Gastrocnemius medialis (tissue), 4 donors: ENCODE results near the gene COPG1.

ENCODE experiments used
- POLR2A ChIP-seq, 2 donors: fragments of 450-650 bp; IDR thresholded peaks; one replicate each; pipeline ENCODE4 v1.6.1; 2017; ENCODE audit warnings: antibody characterized with exemption in 2 of 2, mild to moderate bottlenecking in 2 of 2, moderate library complexity in 2 of 2
- TF ChIP-seq, protein P1 (sequence below), 5 experiments: fragments of 450-650 bp in 3 of 5; fragments of 200-600 bp in 2 of 5; sonication (generic) in 2 of 5; IDR thresholded peaks in 4 of 5; conservative IDR thresholded peaks in 1 of 5; 1 replicate in 4 of 5; 2 replicates in 1 of 5; pipeline ENCODE4 v1.5.1; 2016 to 2019; ENCODE audit warnings: antibody characterized with exemption in 5 of 5, mild to moderate bottlenecking in 3 of 5, moderate library complexity in 3 of 5

DNA sequence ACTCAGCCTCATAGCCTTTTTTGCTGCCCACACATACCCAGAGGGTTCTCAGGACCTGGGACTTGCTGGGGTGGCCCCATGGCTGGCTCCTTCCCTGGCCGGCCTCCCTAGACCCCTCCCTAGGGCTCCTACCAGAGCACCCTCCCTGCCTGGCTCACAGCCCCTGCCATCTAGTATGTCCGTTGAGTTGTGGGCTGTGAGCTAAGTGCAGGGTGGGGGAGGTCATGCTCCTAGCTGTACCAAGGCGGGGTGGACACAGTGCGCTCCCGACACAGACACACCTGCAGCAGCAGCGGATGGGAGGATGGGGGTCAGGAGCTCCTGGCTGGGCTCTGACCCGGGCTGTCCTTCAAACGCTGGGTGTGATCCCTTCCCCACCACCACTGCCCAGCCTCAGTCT, 70.9 kb downstream of the COPG1 start:
- TF ChIP-seq, protein P1, sequence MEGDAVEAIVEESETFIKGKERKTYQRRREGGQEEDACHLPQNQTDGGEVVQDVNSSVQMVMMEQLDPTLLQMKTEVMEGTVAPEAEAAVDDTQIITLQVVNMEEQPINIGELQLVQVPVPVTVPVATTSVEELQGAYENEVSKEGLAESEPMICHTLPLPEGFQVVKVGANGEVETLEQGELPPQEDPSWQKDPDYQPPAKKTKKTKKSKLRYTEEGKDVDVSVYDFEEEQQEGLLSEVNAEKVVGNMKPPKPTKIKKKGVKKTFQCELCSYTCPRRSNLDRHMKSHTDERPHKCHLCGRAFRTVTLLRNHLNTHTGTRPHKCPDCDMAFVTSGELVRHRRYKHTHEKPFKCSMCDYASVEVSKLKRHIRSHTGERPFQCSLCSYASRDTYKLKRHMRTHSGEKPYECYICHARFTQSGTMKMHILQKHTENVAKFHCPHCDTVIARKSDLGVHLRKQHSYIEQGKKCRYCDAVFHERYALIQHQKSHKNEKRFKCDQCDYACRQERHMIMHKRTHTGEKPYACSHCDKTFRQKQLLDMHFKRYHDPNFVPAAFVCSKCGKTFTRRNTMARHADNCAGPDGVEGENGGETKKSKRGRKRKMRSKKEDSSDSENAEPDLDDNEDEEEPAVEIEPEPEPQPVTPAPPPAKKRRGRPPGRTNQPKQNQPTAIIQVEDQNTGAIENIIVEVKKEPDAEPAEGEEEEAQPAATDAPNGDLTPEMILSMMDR (IDR thresholded peaks at IDR 0.05 in 4 of 5, conservative IDR thresholded peaks at IDR 0.05 in 1 of 5): no peak
- no peak for TF ChIP-seq POLR2A (IDR thresholded peaks at IDR 0.05)
